Measurements from ENCODE around the gene EXT2.

EXT2 gene

DNA sequence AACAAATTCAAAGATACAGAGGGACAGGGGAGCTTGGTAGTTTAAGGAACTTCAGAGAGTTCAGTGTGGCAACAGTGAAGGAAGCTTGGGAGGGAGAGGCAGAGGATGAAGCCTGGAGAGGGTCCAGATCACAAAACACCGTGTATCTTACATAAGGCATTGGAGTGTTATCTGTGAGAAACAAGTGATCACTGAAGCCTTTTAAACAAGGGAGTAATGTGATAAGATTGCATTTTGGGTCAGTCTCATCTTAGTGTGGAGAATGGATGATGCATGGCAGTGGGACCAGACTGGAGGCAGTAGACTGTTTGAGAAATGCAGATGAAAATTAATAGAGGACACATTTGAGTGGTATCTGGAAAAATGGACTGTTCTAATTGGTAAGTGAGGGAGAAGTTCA lies 79.4 kb downstream of the EXT2 start:
- no peak for DNase-seq

DNA sequence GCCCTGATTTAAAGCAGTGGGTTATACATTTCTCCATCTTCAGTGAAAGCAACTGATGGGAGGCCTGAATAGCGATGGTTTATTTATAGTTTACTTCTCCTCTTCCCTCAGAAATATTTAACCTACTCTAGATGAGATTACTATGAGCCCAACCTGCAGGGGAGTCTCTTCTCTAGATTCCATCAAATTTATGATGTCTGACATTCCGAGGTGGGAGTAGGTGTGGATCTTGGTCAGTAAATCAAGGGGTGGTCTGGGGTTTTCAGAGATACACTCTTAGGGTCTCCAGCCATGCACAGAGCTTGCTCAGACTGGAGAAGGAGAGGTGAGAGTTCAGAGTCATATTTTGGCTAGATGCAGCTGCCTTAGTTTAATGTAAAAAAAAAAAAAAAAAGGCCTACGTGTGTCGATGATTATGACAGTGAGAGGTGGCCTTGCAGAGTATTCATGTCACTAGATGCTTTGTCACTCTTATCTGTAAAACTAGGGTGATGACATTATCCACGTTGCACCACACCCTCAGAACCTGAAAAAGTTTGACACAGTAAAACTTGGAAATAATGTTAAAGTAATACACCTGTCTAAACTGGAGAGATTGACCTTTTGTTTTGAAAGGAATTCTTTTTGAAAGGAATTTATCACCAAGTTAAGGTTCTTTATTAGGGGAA lies 81.2 kb downstream of the EXT2 start:
- DNase-seq, result no peak

DNA sequence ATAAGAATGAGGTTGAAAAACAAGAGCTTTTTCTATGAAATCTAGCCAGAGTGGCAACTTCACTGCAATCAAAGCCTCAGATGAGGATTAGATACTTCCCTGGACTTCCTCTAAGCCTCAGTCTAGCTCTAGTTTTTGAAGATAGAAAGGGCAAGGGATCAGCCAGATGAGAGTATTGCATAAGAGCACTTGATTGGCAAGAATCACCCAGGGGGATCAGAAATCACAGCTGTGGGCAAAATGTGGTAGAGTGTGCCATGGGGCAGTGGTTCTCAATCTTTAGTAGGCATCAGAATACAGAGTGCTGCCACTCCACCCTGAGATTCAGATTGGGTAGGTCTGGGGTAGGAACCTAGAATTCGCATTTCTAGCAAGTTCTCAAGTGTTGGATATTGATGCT lies 82.4 kb downstream of the EXT2 start:
- no peak for DNase-seq

DNA sequence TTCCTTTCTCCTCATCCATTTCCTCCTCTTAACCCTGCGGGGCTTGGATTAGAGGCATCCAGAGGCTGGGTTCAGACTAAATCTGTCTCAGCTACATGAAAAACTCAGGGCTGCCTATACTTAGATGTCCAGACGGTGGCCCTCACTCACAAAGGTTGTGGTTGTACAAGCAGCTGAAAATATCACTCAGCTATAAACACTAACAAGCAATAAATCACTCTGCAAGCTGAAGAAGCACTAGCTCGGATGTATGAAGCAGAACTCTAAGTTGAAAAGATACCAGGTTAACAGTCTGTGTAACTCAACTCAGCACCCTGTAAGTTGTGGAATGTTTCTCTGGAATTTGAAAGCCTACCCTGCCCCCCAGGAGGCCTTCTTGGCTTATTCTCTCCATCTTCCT lies 82.9 kb downstream of the EXT2 start:
- no peak for DNase-seq

DNA sequence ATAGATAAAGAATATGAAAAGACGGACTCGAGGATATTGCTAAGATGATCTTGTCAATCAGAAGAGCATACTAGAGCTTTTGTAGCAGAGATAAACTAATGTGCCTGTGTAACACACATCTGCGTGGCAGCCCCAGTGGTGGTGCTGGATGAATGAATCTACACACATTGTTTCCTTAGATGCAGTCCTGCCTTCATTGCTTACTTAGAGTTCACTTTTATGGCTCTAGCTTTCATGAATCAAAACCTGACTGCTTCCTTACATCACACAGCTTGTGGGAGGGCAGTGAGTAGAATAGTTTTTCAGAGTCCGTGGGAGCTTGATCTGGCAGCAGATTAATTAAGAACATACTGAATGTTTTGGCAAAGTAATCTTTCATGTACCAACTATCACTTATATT lies 83.7 kb downstream of the EXT2 start:
- no peak for DNase-seq

DNA sequence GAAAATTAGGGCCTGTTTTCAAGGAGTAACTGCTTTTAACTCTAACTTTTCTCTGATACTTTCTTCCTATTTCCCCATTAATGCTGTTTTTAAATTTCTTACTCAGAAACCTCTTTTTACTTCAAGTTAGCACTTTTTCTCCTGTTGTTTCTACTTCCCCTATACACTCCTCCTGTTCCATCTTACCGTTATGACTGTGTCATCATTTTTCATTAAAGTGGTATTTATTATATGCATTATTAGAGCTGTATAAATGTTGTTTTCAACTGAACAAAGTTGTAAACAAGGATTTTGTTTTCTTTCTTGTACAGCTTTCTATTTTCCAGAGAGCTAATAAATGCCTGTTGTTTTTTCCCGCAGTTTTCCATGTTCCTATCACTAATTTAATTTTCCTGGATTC lies 84.6 kb downstream of the EXT2 start:
- no peak for DNase-seq

DNA sequence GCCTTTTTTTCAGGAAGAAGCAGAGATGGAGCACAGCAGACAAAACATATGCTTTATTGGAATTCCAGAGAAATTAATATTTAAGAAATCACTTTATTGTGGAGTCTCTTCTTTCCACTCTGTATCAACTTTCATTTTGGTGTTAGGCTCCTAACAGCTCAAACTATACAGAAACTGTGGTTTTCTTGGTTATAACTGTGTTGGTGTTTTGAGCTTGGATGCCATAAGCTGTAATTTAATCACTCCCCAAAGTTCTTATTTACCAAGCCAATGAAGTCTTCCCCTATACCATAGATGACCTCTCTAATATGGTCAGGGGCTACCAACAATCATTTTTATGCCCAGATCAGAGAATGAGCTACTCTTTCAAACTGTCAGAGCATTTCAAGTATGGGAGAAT lies 90.0 kb downstream of the EXT2 start:
- no peak for DNase-seq

DNA sequence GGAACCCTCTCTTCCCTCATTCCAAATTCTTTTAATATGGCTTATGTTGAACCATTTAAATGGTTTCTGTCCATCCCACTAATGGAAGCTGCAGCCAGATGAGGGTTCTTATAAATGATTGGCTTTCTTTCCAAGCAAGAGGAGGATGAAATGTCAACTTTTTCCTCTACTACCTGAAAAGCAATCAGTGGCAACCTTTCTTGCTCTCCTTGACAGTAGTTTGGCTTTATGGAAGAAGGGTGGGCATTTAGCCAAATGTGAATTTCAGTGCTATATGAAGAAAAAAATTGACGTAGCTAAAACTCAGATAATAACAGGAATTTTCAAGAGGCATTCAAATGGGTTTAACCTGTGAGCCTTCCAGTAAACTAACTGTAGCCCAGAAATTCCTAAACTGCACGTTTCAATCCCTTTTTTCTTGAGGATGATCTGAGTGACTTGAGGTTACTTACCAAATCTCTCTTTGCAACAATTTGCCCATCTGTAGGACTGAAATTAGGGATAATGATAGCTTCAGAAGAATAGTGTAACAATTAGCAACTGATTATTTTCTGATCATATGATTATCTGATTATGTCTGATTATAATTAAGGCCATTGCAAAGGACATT lies 90.9 kb downstream of the EXT2 start:
- DNase-seq, result no peak

DNA sequence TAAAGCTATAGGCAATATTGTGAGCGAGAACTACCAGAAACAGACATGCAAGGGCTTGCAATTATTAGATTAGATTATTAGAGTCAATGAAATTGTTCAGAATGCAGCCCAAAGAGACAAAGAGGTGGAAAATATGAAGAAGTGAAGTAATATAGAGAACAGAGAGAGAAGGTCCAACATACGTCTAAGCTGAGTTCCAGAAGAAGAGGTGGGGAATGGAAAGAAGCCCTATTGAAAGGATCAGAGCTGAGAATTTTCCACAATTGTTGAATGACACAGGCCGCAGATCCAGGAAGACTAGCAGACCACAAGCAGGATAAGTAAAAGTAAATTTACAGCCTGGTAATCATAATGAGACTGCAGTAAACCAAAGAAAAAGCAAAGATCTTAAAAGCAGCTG lies 93.2 kb downstream of the EXT2 start:
- no peak for DNase-seq

DNA sequence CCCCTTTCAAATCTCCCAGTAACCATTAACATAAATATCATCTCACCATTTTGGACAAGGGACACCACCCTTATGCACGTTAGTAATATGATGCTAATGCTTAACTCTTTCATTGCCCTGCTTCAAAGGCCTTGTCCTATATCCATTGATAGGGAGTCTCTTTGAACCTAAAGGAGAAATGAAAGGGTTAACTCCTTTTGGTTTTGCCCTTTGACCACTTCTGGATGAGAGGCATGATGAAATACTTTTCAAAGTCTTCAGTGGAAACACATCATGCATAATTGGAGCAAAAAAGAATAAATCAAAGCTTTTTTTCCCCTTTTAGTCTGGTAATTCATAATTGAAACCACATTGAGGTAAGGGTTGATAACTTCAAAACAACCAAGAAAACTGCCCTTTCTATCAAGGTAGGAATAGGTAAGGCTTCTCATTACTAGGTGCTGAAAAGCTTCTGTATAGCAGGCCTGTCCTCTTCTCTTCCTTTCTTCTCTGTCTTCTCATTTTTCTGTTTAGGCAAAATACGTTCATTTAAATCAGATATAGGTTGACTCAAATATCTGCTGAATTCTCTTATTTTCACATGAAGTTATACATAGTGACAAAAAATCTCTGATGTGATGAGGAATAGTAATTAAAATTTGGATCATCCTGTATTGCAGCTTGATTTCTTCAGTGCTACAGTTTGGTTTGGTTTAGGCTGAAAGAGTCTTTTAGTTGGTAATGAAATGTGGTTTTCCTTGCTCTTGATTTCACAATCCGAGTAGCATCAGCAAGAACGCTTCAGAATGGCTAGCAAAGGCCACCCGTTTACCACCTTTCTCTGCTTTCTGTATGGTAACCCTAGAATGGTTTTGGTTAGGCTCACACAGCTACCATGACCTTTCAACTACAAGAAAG lies 94.8 kb downstream of the EXT2 start:
- DNase-seq, result no peak

DNA sequence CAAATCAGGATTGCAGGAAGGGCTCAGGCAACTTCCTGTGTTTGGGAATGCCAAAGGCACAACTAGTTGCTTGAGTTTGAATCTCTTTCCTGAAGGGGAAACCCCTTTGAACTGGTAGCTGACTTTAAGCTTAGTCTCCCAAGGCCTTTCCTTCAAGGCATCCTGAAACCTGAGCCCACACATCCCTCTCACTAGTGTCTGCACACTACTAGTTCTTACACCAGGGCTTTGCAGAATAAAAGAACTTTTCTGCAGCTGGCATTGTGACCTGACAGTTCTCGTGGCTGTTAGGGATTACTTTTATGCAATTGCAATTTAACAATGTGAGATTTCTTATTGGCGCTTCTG lies 95.4 kb downstream of the EXT2 start:
- DNase-seq, result no peak

DNA sequence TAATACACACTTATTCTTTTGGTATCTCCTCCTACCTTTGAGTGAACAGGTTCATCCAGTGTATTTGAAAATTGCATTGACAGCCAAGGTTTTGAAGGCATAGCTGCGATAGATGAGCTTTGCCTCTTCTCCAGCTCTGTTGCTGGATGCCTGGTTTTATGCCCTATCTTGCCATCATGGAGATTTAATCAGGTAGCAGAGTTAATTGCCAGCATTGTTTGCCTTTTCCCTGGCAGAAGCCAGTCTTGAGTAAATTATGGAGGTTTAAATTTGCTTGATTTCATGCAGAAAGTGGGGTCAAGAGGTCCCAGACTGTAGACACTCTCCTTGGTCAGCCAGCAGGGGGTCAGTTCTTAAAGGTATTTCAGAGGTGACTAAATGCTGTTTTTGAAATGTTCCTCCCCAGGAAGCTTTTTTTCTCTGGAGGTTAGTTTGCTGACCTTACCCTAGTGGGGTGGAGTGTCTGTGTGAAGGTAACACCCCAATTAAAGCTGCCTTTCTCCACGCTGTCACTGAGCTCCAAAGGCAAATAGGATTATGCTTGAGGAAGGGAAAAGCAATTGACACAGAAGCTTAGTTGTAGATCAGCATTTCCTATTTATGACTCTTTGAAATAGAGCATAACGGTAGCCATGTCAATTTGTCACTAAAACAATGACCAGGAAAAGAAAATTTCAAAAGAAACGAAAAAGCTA lies 96.0 kb downstream of the EXT2 start:
- no peak for DNase-seq

DNA sequence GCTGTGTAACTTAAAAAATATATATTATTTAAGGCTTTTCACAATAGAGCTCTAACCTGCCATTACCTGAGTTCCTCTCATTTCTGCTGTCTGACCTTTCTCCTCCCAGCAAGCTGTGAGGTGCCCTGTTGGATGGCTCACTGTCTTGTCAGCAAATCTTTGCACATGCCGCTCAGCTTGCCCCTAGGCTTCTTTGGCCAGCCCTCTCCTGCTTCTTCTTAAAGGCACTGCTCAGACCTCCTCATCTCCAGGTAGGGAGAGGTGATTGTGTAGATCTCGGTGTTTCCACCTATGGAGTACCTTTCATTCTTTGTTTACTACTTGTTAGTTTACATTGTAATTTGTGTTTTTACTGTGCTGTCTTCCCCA lies 96.5 kb downstream of the EXT2 start:
- no peak for DNase-seq

DNA sequence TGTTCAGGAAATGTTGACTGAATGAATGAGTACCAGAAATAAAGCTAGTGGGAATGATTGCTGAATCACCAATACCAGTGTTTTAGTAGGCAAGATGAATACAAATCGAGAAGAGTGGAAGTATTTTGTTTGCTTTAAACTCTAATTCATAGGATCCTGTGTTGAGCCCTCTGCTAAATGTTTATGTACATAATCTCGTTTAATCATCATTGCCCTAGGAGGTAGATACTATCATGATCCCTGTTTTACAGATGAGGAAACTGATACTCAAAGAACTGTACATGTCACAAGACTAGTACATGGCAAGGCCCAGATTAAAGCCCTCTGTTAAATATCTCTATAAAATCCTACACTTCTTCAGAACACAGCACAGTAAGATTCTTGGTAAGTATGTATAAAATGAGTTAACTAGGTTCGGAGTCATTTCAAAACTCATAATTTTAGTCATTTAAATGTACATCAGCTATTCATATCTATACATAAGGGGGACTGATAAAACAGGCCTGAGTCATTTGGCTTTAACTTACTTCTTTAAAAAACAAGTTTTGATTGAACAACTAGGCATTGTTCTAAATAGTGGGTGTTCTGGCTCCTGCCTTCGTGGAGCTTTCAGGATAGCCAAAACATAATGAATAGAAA lies 97.1 kb downstream of the EXT2 start:
- no peak for DNase-seq

DNA sequence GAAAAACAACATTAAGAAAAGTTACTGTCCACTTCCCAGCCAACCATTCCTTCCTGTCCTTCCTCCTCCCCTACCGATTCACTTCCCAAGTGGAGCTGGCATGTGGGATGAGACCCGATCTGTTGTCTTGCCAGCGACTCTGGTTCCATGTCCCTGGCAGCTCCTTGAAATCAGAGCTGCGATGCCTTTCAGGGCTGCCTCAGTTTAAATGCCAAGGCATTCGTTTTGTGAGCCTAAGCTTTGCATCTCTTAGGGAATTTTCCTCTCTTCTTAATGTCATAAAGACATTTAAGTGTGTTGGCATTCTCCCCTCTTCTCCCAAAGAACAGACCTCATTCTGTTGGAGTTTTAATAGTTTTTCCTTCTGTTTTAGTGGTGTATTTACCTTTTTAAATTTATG lies 98.4 kb downstream of the EXT2 start:
- DNase-seq, result no peak

DNA sequence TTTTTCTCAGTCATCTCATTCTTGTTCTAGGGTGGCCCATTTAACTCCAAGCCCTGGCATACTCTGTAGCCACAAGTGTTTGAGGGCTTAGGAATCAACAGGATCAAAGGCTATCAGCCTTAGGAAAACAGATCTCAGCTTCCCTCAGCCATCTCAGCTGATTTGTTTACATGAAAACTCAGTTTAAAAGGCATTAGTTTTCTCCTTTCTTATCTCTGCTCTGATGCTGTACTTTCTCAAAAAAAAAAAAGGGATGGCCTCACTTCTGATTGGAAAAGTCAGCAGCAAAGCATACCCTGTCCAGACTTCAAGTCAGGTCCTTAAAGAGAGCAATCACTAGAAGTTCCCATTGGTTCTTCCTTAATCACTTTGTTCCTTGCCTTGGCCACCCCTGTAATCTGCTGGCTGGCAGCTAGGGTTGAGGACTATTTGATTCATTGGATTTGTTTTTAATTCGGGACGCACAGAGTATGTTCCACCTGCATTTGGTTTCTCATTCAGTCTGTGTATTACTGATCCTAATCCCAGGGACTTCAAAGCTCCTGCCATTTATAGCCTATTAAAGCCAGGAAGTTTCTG lies 102.8 kb downstream of the EXT2 start:
- no peak for DNase-seq

DNA sequence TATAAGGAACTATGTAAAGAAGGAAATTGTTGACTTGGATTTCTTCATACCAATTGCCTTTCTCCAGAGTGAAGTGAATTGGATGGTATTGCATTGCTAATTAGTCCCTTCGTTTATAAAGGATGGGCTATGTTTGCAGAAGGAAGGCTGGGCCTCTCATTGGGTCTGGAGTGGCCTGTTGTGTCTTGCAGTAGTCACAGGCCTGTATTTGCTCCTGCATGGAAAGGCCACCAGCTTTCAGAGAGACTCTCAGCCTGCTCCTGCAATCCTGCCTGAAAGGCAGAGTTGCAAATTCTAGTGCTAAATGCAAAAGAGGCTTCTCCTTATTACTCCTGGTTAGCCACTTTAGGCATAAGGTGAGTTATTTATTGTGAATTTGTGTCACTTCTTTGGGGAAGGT lies 103.8 kb downstream of the EXT2 start:
- DNase-seq, result no peak

DNA sequence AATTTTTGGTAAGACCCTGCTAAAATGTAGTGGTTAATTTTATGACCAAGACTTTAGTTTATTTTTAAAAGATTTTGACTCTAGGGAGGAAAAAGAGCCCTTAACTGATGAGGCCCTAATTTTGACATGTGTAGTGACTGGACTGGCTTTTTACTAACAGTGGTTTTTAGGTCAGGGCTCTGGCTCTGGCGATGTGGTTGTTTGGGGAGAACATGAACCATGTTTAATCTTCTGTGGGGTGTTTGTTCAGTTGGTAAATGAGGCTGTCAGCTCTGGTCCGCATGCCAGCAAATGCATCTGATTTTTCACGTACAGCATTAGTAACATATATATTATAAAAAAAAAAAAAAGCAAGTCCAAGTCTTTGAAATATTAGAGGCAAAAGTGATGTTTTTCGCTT lies 104.3 kb downstream of the EXT2 start:
- no peak for DNase-seq

DNA sequence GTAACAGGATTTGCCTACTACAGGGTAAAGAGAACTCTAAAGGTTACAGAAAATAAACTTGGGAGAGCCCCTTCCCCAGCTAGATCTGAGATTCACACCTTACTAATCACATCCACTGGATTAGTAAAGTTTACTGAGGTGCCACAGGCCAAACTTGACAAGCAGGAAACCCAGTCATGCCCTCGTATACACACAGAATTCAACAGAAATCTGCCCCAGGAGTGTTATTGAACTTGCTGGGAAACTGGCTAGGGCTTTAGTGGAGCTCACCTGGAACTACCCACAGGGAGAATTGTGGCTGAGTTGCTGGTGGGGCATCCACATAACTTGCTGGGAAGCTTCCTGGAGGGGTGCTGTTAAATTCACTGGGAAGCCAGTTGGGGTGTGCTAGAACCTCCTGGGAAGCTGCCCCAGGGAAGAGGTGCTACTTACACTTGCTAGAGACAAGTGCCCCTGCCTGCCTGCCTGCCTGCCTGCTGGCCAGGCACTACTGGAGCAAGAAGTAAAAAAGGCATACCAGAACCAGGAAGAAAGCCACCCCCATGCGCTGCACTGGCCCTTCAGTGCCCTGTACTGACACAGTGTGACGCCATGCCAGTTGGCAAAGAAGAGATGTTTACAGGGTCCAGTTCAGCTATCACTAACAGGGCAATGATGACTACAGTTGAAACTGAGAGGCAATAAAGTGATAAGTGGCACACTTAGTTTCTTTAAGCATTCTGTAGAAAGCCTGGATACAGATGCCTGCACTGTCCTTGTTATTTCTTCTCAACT lies 108.0 kb downstream of the EXT2 start:
- DNase-seq, result no peak

DNA sequence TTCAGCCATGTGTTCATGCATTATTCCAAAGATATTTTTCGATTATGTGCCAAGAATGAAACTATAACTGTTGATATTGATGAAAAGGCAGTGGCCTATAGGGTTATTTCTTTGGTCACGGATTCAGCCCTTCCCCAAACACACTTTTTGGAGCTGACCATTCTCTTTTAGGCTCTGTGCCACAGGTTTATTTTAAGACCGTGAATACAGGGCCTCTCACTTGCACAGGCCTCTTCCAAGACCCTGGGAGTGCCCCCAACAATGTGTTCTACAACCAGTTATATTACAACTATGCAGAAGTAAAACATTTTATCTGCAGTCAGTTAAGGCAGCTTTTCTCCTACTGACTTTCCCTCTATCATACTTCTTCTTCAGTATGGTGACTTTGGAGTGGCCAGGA lies 109.9 kb downstream of the EXT2 start:
- no peak for DNase-seq

DNA sequence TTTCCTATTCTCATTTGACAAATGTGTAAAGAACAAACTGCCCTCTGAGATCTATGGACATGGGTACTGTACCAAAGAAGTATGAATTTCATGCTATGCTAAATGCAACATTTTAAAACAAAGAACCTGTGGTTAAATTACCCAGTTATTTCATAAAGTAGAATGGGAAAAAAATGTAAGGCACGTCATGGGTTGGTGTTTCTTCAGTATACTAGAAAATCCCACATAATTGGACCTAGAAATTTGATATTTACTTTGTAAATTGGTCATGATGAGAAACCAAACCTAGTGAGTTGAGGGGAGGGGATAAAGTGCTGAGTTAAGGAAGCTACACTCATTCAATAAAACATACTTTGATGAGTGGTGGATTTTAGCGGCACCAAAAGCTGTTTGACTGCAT lies 110.4 kb downstream of the EXT2 start:
- no peak for DNase-seq

DNA sequence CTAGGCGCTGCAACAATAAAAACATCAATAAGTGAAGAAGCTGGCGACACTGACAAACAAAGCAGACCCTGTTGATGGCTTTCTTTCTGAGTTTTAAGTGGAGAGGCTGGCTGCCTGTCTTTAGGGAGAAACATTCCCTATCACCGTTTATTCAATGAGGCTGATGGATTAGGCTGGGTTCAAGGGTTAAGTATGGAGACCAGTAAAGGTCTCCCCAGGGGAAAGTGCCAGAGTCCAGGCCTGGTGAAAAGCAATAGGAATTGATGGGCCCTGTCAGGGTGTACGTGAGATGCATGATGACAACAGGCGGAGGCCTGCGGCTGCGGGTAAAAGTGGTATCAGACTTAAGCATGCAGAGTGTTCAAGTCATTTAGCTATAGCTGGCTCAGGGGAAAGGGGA lies 111.8 kb downstream of the EXT2 start:
- DNase-seq, result no peak
